Stimulated activated CD8-positive, alpha-beta memory T cell treated with anti-CD3 and anti-CD28 coated beads, Interleukin-7, amount 100 ng/mL, for 24 hours (primary cell): ENCODE results near the gene GADL1.

Source experiments
- DNase-seq: peaks from one replicate; pipeline ENCODE4 v3.0.0-alpha.2; 2020; ENCODE audit warnings: low read depth

GADL1 gene

DNA sequence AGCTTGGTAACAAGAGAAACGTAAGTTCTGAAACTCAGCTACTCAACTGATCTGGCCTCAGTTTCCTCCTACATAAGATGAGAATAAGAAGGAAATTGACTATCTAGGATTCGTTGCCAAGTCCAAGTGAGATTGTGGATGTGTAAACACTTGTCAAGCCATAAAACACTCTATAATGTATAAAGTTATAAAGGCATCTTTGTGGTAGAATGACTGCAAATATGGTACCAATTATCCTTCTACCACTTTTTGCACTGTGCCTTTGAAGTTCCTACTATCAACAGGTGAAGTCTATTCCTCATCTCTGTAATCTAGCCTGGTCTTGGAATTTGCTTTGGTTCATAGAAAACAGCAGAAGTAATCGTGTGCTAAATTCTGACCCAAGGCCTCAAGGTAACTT is 138.2 kb downstream of the GADL1 start:
- no peak for DNase-seq

DNA sequence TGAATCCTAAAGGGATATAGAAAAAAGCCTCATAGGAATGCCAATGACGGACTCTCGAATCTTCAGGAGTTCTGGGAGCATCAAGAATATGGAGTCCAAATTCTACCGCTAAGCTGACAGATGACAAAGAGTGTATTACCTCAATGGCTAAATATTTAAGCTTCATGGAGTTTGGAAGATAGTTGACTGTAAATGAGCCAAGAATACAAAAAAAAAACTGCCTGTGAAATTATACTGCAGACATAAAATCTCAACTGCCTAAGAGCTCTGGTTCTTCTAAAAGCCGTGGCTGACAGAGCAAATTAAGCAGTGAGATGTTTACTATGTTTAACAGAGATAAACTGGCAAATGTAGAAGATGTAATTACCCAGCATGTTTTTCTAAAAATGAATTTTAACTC is 140.0 kb downstream of the GADL1 start:
- no peak for DNase-seq

DNA sequence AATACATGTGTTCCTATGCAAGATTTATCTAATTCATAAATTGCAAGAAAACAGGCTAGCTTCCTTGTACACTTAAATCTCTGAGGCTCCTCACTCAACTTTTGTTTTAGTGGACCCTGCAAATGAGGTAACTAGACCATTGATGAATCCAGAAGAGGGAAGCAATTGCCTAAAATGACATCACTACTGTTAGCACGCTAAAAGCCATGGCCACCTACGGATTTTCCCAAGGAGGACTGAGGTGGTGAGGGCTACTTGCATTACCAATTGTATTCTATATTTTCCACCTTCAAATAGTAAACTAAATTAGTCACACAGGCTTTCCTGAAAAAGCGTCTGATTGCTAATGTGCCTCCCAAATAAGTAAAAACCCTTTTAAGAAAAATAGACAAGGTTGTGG is 140.7 kb downstream of the GADL1 start:
- DNase-seq: no peak

DNA sequence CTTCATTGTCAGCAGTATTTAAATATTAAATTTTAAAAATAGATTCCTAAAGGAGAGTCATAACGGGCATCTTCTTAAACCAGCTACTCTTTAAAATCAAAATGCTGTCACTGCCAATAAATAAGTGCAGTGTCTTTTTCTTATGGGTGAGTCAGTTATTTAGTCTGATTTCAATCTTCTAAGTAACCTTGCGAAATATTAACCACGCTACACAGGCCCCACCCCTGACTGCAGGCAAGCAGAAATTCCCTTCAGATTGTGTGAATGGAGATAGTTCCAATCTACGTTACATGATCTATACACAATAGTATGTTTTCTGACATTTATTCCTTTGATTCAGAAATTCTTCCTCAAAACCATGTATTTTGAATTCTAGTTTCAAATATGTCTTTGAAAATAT is 141.5 kb downstream of the GADL1 start:
- DNase-seq: no peak

DNA sequence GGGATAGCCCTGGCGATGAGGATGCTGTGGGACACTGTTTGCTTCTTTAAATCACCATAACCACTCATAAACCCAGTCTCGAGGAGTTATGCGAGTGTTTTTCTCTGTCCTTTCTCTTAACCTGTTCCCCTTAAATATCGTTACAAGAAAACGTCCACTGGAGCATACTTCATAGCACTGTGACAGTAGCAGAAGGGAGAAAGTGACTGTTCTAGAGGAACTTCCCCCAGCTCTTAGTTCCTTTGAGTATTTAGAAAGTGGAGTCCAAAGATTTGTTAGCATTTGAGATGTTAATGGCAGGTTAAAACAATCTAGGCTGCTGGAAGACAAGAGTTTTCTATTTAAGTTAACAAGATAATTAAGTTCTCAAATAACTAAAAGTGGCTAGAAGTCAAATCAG is 142.0 kb downstream of the GADL1 start:
- DNase-seq: no peak

GRCh38 chr3:30751610-30752299 is 142.7 kb downstream of the GADL1 start:
- peak; percentile 29 for DNase-seq

- DNase-seq: no peak
Measured at GRCh38 chr3:30750967-30751366, 143.5 kb downstream of the GADL1 start.

GRCh38 chr3:30749230-30749629 is 145.2 kb downstream of the GADL1 start:
- DNase-seq: no peak

GRCh38 chr3:30747771-30748281 is 146.6 kb downstream of the GADL1 start:
- no peak for DNase-seq

- no peak for DNase-seq
Measured at GRCh38 chr3:30743641-30744317, 150.7 kb downstream of the GADL1 start.

DNA sequence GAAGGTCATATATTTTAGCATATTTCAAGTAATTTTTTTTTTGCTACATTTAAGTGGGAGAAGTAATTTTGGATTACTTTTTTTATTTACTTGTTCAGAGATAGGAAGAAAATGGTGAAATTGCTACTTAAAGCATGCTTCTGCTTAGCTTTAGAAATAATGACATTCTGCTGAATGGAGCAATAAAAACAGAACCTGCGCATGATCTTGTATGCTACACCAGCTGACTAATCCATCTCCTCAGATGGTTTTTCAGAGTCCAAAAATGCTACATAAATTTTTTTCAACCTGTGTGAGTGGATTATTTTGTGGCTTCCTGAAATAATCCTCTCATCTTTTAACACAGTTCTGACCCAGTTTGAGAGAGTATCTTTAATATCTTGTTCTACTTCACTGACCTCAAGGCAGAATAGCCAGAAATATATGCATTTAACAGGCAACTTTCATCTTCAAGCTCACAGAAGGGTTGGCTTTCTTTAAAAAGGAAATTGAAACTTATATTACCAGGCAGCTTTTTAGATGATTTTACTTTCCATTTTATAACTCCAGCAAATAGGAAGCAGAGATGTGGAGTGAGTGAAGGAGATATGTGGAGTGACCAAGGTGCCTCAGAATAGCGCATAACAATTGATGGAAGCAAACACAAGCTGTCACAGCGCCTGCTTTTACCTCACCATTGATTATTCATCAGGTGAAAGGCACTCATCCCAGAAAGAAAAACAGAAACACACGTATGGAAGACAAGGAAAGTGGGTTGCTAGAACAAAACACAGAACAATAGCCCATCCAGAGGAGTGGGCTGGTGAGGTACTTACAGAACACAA is 151.5 kb downstream of the GADL1 start:
- no peak for DNase-seq

DNA sequence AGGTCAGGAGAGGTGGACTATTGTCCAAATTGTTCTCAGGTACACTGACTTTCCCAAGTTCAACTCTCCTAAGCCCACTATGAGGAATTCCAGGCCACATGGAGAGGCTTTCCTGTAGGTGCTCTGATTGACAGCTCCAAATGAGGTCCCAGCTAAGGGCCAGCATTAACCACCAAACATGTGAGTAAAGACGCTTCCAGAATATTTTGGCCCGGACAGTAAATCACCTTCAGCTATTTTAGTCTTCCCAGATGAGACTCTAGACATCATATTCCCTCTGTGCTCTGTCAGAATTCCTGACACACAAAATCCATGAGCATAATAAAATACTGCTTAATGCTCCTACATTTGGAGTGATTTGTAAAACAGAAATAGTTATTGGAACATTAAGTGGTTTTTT is 152.6 kb downstream of the GADL1 start:
- DNase-seq: no peak

DNA sequence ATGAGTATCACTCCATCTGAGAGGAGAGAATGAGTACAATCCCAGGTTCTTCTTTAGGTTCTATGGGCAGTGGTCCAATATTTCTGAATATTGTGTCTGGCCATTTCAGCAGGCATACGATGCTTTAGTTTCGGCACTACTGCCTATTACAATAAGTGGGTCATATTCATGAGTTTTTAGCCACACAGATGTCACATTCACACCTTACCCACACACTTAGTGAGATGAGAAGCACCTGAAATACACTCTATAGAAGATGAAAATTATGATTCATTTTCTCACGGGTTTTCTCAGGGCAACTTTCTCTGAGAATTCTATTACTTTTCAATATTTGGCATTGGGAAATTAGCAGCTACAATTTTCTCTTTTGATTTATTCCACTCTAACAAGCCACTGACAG is 155.9 kb downstream of the GADL1 start:
- no peak for DNase-seq

- DNase-seq: no peak
Measured at GRCh38 chr3:30737743-30738499, 156.5 kb downstream of the GADL1 start.

DNA sequence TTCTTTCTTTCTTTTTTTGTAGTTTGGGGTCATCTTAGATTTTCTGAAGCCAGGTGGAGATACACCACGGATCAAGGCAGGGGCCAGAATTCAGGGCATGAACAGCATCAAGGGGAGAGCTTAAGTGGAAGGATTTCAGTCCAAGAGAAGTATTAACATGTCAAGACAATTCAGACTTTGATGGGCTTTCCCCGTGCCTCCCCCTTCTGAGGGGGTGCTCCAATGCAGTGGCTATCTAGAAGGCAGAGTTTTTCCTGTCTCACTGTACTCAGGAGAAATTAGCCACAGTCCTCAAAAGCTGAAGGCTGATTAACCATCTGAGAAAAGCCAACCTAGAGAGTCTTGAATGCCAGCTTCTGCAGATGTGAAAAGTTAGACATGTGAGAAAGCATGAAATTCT is 160.8 kb downstream of the GADL1 start:
- no peak for DNase-seq

- no peak for DNase-seq
Measured at GRCh38 chr3:30733209-30733608, 161.3 kb downstream of the GADL1 start.

GRCh38 chr3:30730967-30731366 is 163.5 kb downstream of the GADL1 start:
- no peak for DNase-seq

GRCh38 chr3:30729936-30730335 is 164.5 kb downstream of the GADL1 start:
- no peak for DNase-seq

- no peak for DNase-seq
Measured at GRCh38 chr3:30729512-30729911, 164.9 kb downstream of the GADL1 start.

DNA sequence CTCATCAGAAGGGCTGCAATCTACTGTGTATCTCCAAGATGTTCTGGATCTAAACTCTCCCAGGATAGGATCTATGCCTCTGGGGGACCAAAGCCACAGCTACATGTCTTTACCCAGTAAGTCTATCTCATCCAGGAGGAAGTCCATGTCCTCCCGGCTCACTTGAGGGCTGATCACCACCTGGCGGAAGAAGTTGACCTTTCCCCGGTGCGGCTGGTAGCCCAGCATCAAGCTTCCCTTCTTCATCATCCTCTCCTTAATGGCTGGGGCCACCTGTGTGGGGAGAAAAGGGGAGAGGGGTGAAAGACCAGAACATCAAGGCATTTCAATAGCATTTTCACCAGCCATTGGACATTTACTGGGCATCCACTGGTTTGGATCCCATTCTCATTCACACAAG is 166.3 kb downstream of the GADL1 start:
- no peak for DNase-seq

DNA sequence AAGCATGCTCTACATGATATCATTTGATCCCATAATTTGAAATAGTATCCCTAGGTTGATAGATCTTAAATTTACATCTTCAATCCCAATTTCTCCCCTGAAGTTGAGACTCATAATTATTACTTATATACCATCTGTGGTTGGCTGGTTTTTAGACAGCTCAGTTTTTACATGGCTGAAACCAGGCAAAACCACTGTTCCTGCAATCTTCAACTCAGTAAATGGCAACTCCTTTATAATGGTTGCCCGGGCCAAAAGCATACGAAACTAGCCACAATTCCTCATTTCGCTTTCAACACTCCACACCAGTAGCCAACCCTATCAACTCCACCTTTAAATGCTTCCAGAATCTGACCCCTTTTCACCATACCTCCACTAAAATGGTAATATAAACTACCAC is 169.6 kb downstream of the GADL1 start:
- DNase-seq: no peak

DNA sequence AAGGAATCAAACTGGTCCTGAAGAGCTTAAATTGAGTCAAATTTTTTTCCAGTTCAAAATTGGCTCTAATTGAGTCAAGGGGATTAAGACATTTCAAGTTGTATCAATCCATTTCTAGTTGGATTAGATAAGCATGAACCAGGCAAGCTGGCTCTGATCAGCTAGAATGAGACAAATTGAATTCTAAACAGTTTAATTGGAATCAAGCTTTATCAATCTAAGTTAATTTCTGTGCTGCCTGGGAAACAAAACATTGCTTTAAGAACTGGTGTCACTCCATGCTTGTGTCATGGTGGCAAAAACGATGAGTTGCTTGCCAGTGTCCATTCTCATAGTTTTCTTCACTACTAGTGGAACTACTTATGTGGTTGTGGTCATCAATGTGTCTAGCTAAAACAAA is 171.2 kb downstream of the GADL1 start:
- no peak for DNase-seq
